OCI-LY1 (cell line): ENCODE results near the gene METAP1.

Source experiments
- H2AFZ ChIP-seq: fragments of 200-600 bp; sonication (generic), shearing (Covaris generic); 2 replicates; pipeline ENCODE4 v1.6.0; 2014; ENCODE audit warnings: antibody characterized with exemption, mild to moderate bottlenecking, low read length
- H3F3A ChIP-seq: fragments of 200-600 bp; sonication (generic), shearing (Covaris generic); 2 replicates; pipeline ENCODE4 v1.6.0; 2014; ENCODE audit warnings: mild to moderate bottlenecking, antibody characterized with exemption, low read length, moderate library complexity; ENCODE audit not compliant: insufficient read depth
- H3K27ac ChIP-seq: fragments of 200-600 bp; sonication (generic); 2 replicates; pipeline ENCODE4 v1.5.1; 2014; ENCODE audit warnings: low read length, mixed run types, mild to moderate bottlenecking, low read depth; ENCODE audit not compliant: poor library complexity, severe bottlenecking
- H3K27me3 ChIP-seq: fragments of 200-600 bp; sonication (generic); 2 replicates; pipeline ENCODE4 v1.6.0; 2014; ENCODE audit warnings: antibody characterized with exemption, mild to moderate bottlenecking, low read length, moderate library complexity; ENCODE audit not compliant: insufficient read depth
- H3K36me3 ChIP-seq: fragments of 200-600 bp; sonication (generic); 2 replicates; pipeline ENCODE4 v1.6.1; 2014; ENCODE audit warnings: mild to moderate bottlenecking, antibody characterized with exemption, low read length, moderate library complexity, mixed read lengths; ENCODE audit not compliant: insufficient read depth
- H3K4me1 ChIP-seq: fragments of 200-600 bp; sonication (generic); 2 replicates; pipeline ENCODE4 v1.5.1; 2014; ENCODE audit warnings: mild to moderate bottlenecking, low read length, moderate library complexity; ENCODE audit not compliant: insufficient read depth, severe bottlenecking
- H3K4me2 ChIP-seq: fragments of 200-600 bp; sonication (generic), shearing (Covaris generic); 2 replicates; pipeline ENCODE4 v1.6.1; 2014; ENCODE audit warnings: low read length
- H3K4me3 ChIP-seq: fragments of 200-600 bp; sonication (generic); 2 replicates; pipeline ENCODE4 v1.5.1; 2014; ENCODE audit warnings: low read length, low read depth, mild to moderate bottlenecking, mixed read lengths; ENCODE audit not compliant: poor library complexity, severe bottlenecking
- H3K79me2 ChIP-seq: fragments of 200-600 bp; shearing (Covaris generic); 2 replicates; pipeline ENCODE4 v1.6.1; 2016; ENCODE audit warnings: mixed run types, low read length, mixed read lengths; ENCODE audit not compliant: insufficient read depth
- H3K9ac ChIP-seq: fragments of 200-600 bp; sonication (generic), shearing (Covaris generic); 2 replicates; pipeline ENCODE4 v1.6.1; 2014; ENCODE audit warnings: mild to moderate bottlenecking, low read length, mixed read lengths
- H3K9me2 ChIP-seq: fragments of 200-600 bp; sonication (generic), shearing (Covaris generic); 2 replicates; pipeline ENCODE4 v1.6.1; 2014; ENCODE audit warnings: low read depth, mild to moderate bottlenecking, low read length, mixed read lengths
- H3K9me3 ChIP-seq: fragments of 200-600 bp; shearing (Covaris generic); 2 replicates; pipeline ENCODE4 v1.6.1; 2014; ENCODE audit warnings: low read length, mixed read lengths
- H4K20me1 ChIP-seq: fragments of 200-600 bp; sonication (generic), shearing (Covaris generic); 2 replicates; pipeline ENCODE4 v1.6.0; 2016; ENCODE audit warnings: mild to moderate bottlenecking, low read length; ENCODE audit not compliant: insufficient read depth
- EZH2 ChIP-seq: fragments of 200-600 bp; sonication (generic), shearing (Covaris generic); IDR thresholded peaks from 2 replicates; pipeline ENCODE4 v1.8.0; 2017; ENCODE audit warnings: borderline replicate concordance, mixed run types, mild to moderate bottlenecking, antibody characterized with exemption, low read length, moderate library complexity, mixed read lengths
- TF ChIP-seq, protein P1 (sequence below): fragments of 200-600 bp; sonication (generic), shearing (Covaris generic); IDR thresholded peaks from 2 replicates; pipeline ENCODE4 v1.5.1; 2017; ENCODE audit warnings: mild to moderate bottlenecking, antibody characterized with exemption, low read length, moderate library complexity, mixed read lengths

The METAP1 gene

GRCh38 chr4:98996765-98997068 lies 1.2 kb downstream of the METAP1 start:
- Histone ChIP-seq H3K9me2 (no peaks in the 10 kb centered on the region), H3K4me3 (peak overlapping the region; percentile 80), H4K20me1 (no peaks in the 10 kb centered on the region), H3K27ac (peak overlapping the region; percentile 60), H3K4me1 (peaks cover 19% of the 10 kb centered on the region), H3K79me2 (peaks cover 58% of the 10 kb centered on the region), H3K36me3 (peaks cover 15% of the 10 kb centered on the region), H2AFZ (no peak overlapping the region), H3K27me3 (no peaks in the 10 kb centered on the region), H3K9me3 (no peaks in the 10 kb centered on the region), H3F3A (no peaks in the 10 kb centered on the region), H3K9ac (peak overlapping the region; percentile 79), H3K4me2 (peak overlapping the region; percentile 71)
- TF ChIP-seq, protein P1, sequence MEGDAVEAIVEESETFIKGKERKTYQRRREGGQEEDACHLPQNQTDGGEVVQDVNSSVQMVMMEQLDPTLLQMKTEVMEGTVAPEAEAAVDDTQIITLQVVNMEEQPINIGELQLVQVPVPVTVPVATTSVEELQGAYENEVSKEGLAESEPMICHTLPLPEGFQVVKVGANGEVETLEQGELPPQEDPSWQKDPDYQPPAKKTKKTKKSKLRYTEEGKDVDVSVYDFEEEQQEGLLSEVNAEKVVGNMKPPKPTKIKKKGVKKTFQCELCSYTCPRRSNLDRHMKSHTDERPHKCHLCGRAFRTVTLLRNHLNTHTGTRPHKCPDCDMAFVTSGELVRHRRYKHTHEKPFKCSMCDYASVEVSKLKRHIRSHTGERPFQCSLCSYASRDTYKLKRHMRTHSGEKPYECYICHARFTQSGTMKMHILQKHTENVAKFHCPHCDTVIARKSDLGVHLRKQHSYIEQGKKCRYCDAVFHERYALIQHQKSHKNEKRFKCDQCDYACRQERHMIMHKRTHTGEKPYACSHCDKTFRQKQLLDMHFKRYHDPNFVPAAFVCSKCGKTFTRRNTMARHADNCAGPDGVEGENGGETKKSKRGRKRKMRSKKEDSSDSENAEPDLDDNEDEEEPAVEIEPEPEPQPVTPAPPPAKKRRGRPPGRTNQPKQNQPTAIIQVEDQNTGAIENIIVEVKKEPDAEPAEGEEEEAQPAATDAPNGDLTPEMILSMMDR = no peak
- TF ChIP-seq EZH2 = no peak

DNA sequence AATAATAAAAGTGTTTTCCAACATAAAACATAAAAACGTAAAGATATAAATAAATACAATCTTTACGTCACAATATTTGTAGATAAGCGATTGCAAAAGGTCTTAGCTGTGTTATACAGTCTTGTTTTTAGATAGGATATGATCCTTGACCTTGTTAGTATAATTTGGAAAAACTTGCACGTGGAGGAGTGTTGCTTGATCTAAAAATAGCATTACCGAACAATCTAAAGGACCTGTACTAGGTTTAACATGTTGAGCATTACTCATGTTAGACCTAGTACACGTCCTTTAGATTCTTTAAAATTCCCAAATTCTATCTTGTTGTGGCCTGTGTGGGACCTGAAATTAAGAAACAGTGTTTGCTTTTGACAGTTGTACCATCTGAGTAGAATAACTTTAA lies 1.6 kb downstream of the METAP1 start:
- H3K9me2 ChIP-seq = no peaks in the 10 kb centered on the region
- no peaks in the 10 kb centered on the region for H3F3A ChIP-seq
- H3K36me3 ChIP-seq = peaks cover 17% of the 10 kb centered on the region
- H3K9me3 ChIP-seq = no peaks in the 10 kb centered on the region
- H3K27me3 ChIP-seq = no peaks in the 10 kb centered on the region
- H3K4me3 ChIP-seq = peak overlapping the region; percentile 80
- H3K27ac ChIP-seq = no peak overlapping the region
- H4K20me1 ChIP-seq = no peaks in the 10 kb centered on the region
- no peak for TF ChIP-seq EZH2
- TF ChIP-seq, protein P1 = no peak
- H2AFZ ChIP-seq = no peak overlapping the region
- peaks cover 19% of the 10 kb centered on the region for H3K4me1 ChIP-seq
- no peak overlapping the region for H3K9ac ChIP-seq
- H3K79me2 ChIP-seq = peaks cover 63% of the 10 kb centered on the region
- H3K4me2 ChIP-seq = peak overlapping the region; percentile 71

DNA sequence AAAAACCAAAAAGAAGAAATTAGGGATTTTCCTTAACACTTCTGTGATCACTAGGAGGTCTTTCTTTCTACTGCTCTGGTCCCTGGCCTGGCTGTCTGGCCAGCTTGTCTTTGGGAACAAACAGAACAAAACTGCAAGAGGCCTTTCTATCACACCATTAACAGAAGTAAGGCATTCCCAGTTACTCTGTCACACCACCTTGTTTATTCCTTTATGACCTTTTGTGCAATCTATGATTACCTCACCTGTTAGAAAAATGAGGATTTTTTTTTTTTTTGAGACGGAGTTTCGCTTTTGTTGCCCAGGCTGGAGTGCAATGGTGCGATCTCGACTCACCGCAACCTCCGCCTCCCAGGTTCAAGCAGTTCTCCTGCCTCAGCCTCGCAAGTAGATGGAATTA lies 3.0 kb downstream of the METAP1 start:
- no peak overlapping the region for H3K4me3 ChIP-seq

More for the DNA sequence above, 3.0 kb downstream of the METAP1 start:
- Histone ChIP-seq H3K4me1 (peaks cover 19% of the 10 kb centered on the region), H3K27me3 (no peaks in the 10 kb centered on the region), H3K9me3 (no peaks in the 10 kb centered on the region), H2AFZ (no peak overlapping the region), H3K9me2 (no peaks in the 10 kb centered on the region), H3F3A (no peaks in the 10 kb centered on the region), H3K9ac (no peak overlapping the region), H3K4me2 (no peak overlapping the region), H3K79me2 (peaks cover 77% of the 10 kb centered on the region), H3K36me3 (peaks cover 17% of the 10 kb centered on the region), H4K20me1 (no peaks in the 10 kb centered on the region), H3K27ac (no peak overlapping the region)
- TF ChIP-seq EZH2 = no peak
- TF ChIP-seq, protein P1 = no peak
